B cell (primary cell): ENCODE results near the gene RSU1. TPM values are rescaled to one million over a fixed set of nuclear protein-coding genes. Genes with fewer than 3 reads are reported as not detected.
A peak's percentile ranks its signal among the peaks of the same experiment; 100 is the strongest.

Experiments
- ATAC-seq: fragments of 200-7000 bp; cut with Tn5 transposase; one replicate; pipeline ENCODE4 v1.10.0; 2021; ENCODE audit warnings: low read depth, mild to moderate bottlenecking, moderate number of reproducible peaks, moderate library complexity
- CTCF ChIA-PET: fragments of 350-600 bp; sonication (Branson Sonifier 250); formaldehyde crosslinking; loops from one replicate; lab custom pipeline; 2021; ENCODE audit warnings: antibody characterized with exemption, inconsistent platforms; lab: Charles Lee
- POLR2A ChIA-PET: fragments of 350-600 bp; sonication (Branson Sonifier 250); formaldehyde crosslinking; loops from one replicate; lab custom pipeline; 2021; ENCODE audit warnings: antibody characterized with exemption; lab: Charles Lee
- DNase-seq: peaks from one replicate; pipeline ENCODE4 v3.0.0; 2013
- H2AFZ ChIP-seq: 2 replicates; pipeline ENCODE4 v1.6.1; 2012; ENCODE audit warnings: mild to moderate bottlenecking, low read depth, low read length; ENCODE audit not compliant: insufficient read depth, poor library complexity, severe bottlenecking
- H3K27ac ChIP-seq, 2 donors: 1 replicate in 1 of 2; 2 replicates in 1 of 2; pipeline ENCODE4 v1.5.1; 2012 to 2013; ENCODE audit warnings: low read length in 2 of 2, mild to moderate bottlenecking in 2 of 2, moderate library complexity in 1 of 2
- H3K27me3 ChIP-seq, 4 experiments: fragments of 200-600 bp in 1 of 4; sonication (generic) in 1 of 4; replicated peaks in 1 of 4; 1 replicate in 2 of 4; 2 replicates in 2 of 4; pipeline versions ENCODE4 v1.6.1 to v1.7.0; 2013 to 2016; ENCODE audit warnings: low read length in 3 of 4, mild to moderate bottlenecking in 2 of 4, mixed read lengths in 1 of 4, moderate library complexity in 1 of 4; ENCODE audit not compliant: insufficient read depth in 4 of 4, control insufficient read depth in 3 of 4; ENCODE audit errors: control extremely low read depth in 1 of 4
- H3K36me3 ChIP-seq, 2 experiments: replicated peaks in 1 of 2; 1 replicate in 1 of 2; 2 replicates in 1 of 2; pipeline versions ENCODE4 v1.6.1 to v1.7.1; 2013; ENCODE audit warnings: low read length in 1 of 2; ENCODE audit not compliant: insufficient read depth in 2 of 2, control insufficient read depth in 1 of 2; ENCODE audit errors: control extremely low read depth in 1 of 2, extremely low read depth in 1 of 2
- H3K4me1 ChIP-seq, 2 donors: fragments of 200-600 bp in 1 of 2; sonication (generic) in 1 of 2; 1 replicate in 1 of 2; 2 replicates in 1 of 2; pipeline versions ENCODE4 v1.5.1 to v1.6.1; 2013 to 2017; ENCODE audit warnings: low read length in 2 of 2; ENCODE audit not compliant: control insufficient read depth in 2 of 2, insufficient read depth in 2 of 2
- H3K4me2 ChIP-seq: replicated peaks from 2 replicates; pipeline ENCODE3; 2012; ENCODE audit warnings: mild to moderate bottlenecking, low read depth, low read length; ENCODE audit not compliant: poor library complexity, severe bottlenecking
- H3K4me3 ChIP-seq, 5 experiments: fragments of 200-600 bp in 1 of 5; sonication (generic) in 1 of 5; 1 replicate in 3 of 5; 2 replicates in 2 of 5; pipeline versions ENCODE4 v1.5.1 to v1.7.0; 2011 to 2016; ENCODE audit warnings: low read length in 4 of 5, mild to moderate bottlenecking in 4 of 5, low read depth in 2 of 5, control low read depth in 1 of 5, moderate library complexity in 1 of 5; ENCODE audit not compliant: insufficient read depth in 1 of 5; ENCODE audit errors: control extremely low read depth in 1 of 5, extremely low read depth in 1 of 5
- H3K79me2 ChIP-seq: fragments of 200-600 bp; sonication (generic); one replicate; pipeline ENCODE4 v1.6.0; 2016; ENCODE audit warnings: low read length; ENCODE audit not compliant: control insufficient read depth, insufficient read depth
- H3K9ac ChIP-seq: fragments of 200-600 bp; sonication (generic); 2 replicates; pipeline ENCODE4 v1.6.1; 2017; ENCODE audit warnings: mild to moderate bottlenecking, low read length, moderate library complexity
- H3K9me3 ChIP-seq, 3 donors: one replicate each; pipeline versions ENCODE4 v1.6.1 to v1.7.1; 2013; ENCODE audit warnings: low read length in 2 of 3; ENCODE audit not compliant: control insufficient read depth in 2 of 3, insufficient read depth in 1 of 3; ENCODE audit errors: control extremely low read depth in 1 of 3
- H4K20me1 ChIP-seq: 2 replicates; pipeline ENCODE4 v1.6.0; 2012; ENCODE audit warnings: mild to moderate bottlenecking, low read length; ENCODE audit not compliant: insufficient read depth, control insufficient read depth, poor library complexity, severe bottlenecking
- H3K27ac Mint-ChIP-seq: one replicate; pipeline ENCODE4 v1.8.0; 2021; ENCODE audit warnings: mixed read lengths
- H3K27me3 Mint-ChIP-seq: one replicate; pipeline ENCODE4 v1.8.0; 2021; ENCODE audit warnings: mixed read lengths
- H3K4me1 Mint-ChIP-seq: one replicate; pipeline ENCODE4 v1.8.0; 2021; ENCODE audit warnings: mixed read lengths
- H3K4me3 Mint-ChIP-seq: one replicate; pipeline ENCODE4 v1.8.0; 2021; ENCODE audit warnings: mixed read lengths
- H3K9me3 Mint-ChIP-seq: one replicate; pipeline ENCODE4 v1.8.0; 2022; ENCODE audit warnings: mixed read lengths; ENCODE audit not compliant: insufficient read depth
- CTCF ChIP-seq: fragments of 200-600 bp; IDR thresholded peaks from one replicate; pipeline ENCODE4 v1.8.0; 2022; ENCODE audit warnings: antibody characterized with exemption, mild to moderate bottlenecking
- EZH2 ChIP-seq: IDR thresholded peaks from 2 replicates; pipeline ENCODE4 v1.6.1; 2012; ENCODE audit warnings: borderline replicate concordance, low read depth, mild to moderate bottlenecking, moderate library complexity, low read length; ENCODE audit not compliant: insufficient read depth, poor library complexity, severe bottlenecking
- WGBS: methylation state at CpG from one replicate; pipeline ENCODE4 v1.1.5; 2013; ENCODE audit warnings: missing lambda C conversion rate; ENCODE audit not compliant: insufficient coverage; 5-methylcytosine and 5-hydroxymethylcytosine counted together
- intact Hi-C: fragments of 100-400 bp; cut with micrococcal nuclease; formaldehyde crosslinking; loops from one replicate; pipeline ENCODE4 v1.10.0; 2022
- polyA plus RNA-seq: library from polyadenylated mRNA; depleted of rRNA; stranded (reverse); fragments of >200 nt; gene quantifications from 2 replicates; pipeline ENCODE4 v1.2.3, GENCODE V29; 2012
- total RNA-seq, 2 donors: library from RNA; stranded (reverse); fragments of 120-200 nt in 1 of 2; gene quantifications; 1 replicate in 1 of 2; 2 replicates in 1 of 2; pipeline versions ENCODE4 v1.2.3 to v1.2.4, GENCODE V29; 2013 to 2022

RSU1 gene
- total and polyA plus RNA-seq, 2 donors (not counting 1 experiment from before 2014, with no cell fraction given), result 33.4 to 41.1 TPM

GRCh38 chr10:16809074-16809718, 8.0 kb downstream of the RSU1 start:
- H4K20me1 ChIP-seq, result no peaks in the 10 kb centered on the region
- Mint-ChIP-seq H3K9me3 (no peaks in the 10 kb centered on the region), H3K27ac (no peak overlapping the region), H3K4me1 (peaks cover 13% of the 10 kb centered on the region), H3K4me3 (no peak overlapping the region), H3K27me3 (no peaks in the 10 kb centered on the region)
- no peak for ATAC-seq
- no peaks in the 10 kb centered on the region for H3K9me3 ChIP-seq
- TF ChIP-seq CTCF, result peak; percentile 57
- no peak for TF ChIP-seq EZH2
- no peak overlapping the region for H3K27ac ChIP-seq
- peaks cover 2 to 5% of the 10 kb centered on the region in 2 donors for H3K4me1 ChIP-seq
- no peak overlapping the region for H3K4me3 ChIP-seq
- 76% methylated on average over 4 of the region's 6 CpGs for WGBS
- intact Hi-C loops, result loop anchor here (10.0 kb wide), 1 partner anchor 904 kb away; no protein-coding TSS in a partner anchor
- ChIA-PET POLR2A (no interaction called here), CTCF (interaction anchor here (0.6 to 1.5 kb wide), 5 partner anchors 12 to 907 kb away, joined by 3 to 7 read pairs (median 5); no protein-coding TSS in a partner anchor)
- DNase-seq, result peak; percentile 40
- no peak overlapping the region for H3K4me2 ChIP-seq
- H3K36me3 ChIP-seq, result peaks cover 0 to 4% of the 10 kb centered on the region in 2 experiments
- H3K79me2 ChIP-seq, result peaks cover 66% of the 10 kb centered on the region
- no peak overlapping the region for H2AFZ ChIP-seq
- H3K9ac ChIP-seq, result no peak overlapping the region
- H3K27me3 ChIP-seq, result no peaks in the 10 kb centered on the region

GRCh38 chr10:16804123-16804522, 13.1 kb downstream of the RSU1 start:
- no peaks in the 10 kb centered on the region for H3K9me3 Mint-ChIP-seq
- CTCF ChIA-PET, result interaction anchor here (0.7 to 1.1 kb wide), 2 partner anchors 27 to 453 kb away, joined by 3 read pairs; no protein-coding TSS in a partner anchor

More at GRCh38 chr10:16804123-16804522, 13.1 kb downstream of the RSU1 start:
- Histone ChIP-seq H3K27me3 (no peaks in the 10 kb centered on the region), H3K79me2 (peaks cover 58% of the 10 kb centered on the region), H3K4me1 (peaks cover 6 to 9% of the 10 kb centered on the region in 2 donors), H2AFZ (no peak overlapping the region), H3K4me2 (no peak overlapping the region), H3K9me3 (no peaks in the 10 kb centered on the region), H4K20me1 (no peaks in the 10 kb centered on the region), H3K36me3 (peaks cover 0 to 5% of the 10 kb centered on the region in 2 experiments), H3K9ac (no peak overlapping the region), H3K4me3 (no peak overlapping the region), H3K27ac (no peak overlapping the region)
- no peak for ATAC-seq
- Mint-ChIP-seq H3K27ac (no peak overlapping the region), H3K4me3 (no peak overlapping the region), H3K4me1 (peaks cover 21% of the 10 kb centered on the region), H3K27me3 (no peaks in the 10 kb centered on the region)
- no peak for DNase-seq
- intact Hi-C loops, result loop anchor here (10.0 kb wide), 1 partner anchor 899 kb away; no protein-coding TSS in a partner anchor
- TF ChIP-seq EZH2 (no peak), CTCF (no peak)
- POLR2A ChIA-PET, result no interaction called here
- WGBS, result 80% methylated on average over 1 of the region's 4 CpGs
